ENCODE measurements around the gene APLNR. TPM values are rescaled to one million over a fixed set of nuclear protein-coding genes. Genes with fewer than 3 reads are reported as not detected.
"Not testable (repeated sequence)": the region's sequence is repeated elsewhere in the genome, so short reads cannot be mapped to it uniquely, and the experiment has no call there.

Gene APLNR
- polyA plus RNA-seq (2011; rRNA removed), result 0.08 and 0.14 TPM in 2 replicates
- polyA plus RNA-seq (2012; cell fraction: cytosol; rRNA removed), result 0.05 and 0.10 TPM in 2 replicates
- 0.65 and 0.80 TPM in 2 replicates for polyA plus RNA-seq (2012; cell fraction: nucleus; rRNA removed)
- 0.08 to 0.09 TPM (median 0.08 TPM) in 3 replicates for polyA plus RNA-seq (2017; fragmentation: RNase III; extraction: RNeasy Plus Mini Kit Qiagen cat#74134 plus additional on column Dnase treatment)
- 0.12 and 0.24 TPM in 2 replicates for polyA minus RNA-seq (2011; rRNA and poly(A)+ RNA removed)

GRCh38 chr11:57237204-57237681, at the start of gene APLNR:
TSS of gene APLNR (minus strand) at chr11:57237250. CDS start at chr11:57237004, 246 bp downstream.
- WGBS (ENCODE audit: missing lambda C conversion rate), result 92% methylated on average over 6 of the region's 6 CpGs
- no peak within 1 kb of the TSS for H3K4me2 ChIP-seq
- DNase-seq (ENCODE audit: low read depth in 1 of 2, low spot score in 1 of 2), result no peak
- TF ChIP-seq CTCF (IDR thresholded peaks at IDR 0.05), result no peak
- TF ChIP-seq SREBF2 (IDR thresholded peaks at IDR 0.05), result no peak
- TF ChIP-seq EHF (CRISPR knock-in tag; IDR thresholded peaks at IDR 0.05), result no peak
- TF ChIP-seq HEYL (CRISPR knock-in tag; IDR thresholded peaks at IDR 0.05), result no peak
- TF ChIP-seq NR3C1 (IDR thresholded peaks at IDR 0.05), result no peak
- no peaks in the 10 kb centered on the region for H3K9me3 ChIP-seq
- ATAC-seq, result no peak
- CTCF ChIA-PET, result interaction anchor here (1.1 to 5.8 kb wide), 2 partner anchors 12 to 396 kb away, joined by 3 to 55 read pairs; no protein-coding TSS in a partner anchor
- no peak within 1 kb of the TSS for H3K4me3 ChIP-seq
- H3K27ac ChIP-seq, result 0 out of 6 replicates have a peak within 1 kb of the TSS, but pooled peaks of 1 of the 2 experiments have one; percentile 24
- POLR2A ChIA-PET, result no interaction called here
- peaks cover 15% of the 10 kb centered on the region; the same call in 2 of the 3 replicates for H3K4me1 ChIP-seq
- no peak for FAIRE-seq

- FAIRE-seq (no peak), ATAC-seq (no peak; a peak in 2 of 6 replicates), DNase-seq (ENCODE audit: low read depth in 1 of 2, low spot score in 1 of 2) (no peak)
- WGBS (ENCODE audit: missing lambda C conversion rate), result 82% methylated on average over 2 of the region's 2 CpGs
- Histone ChIP-seq H3K9me3 (no peaks in the 10 kb centered on the region), H3K27ac (no peak overlapping the region), H3K4me3 (no peak overlapping the region), H3K4me2 (no peak overlapping the region), H3K4me1 (peaks cover 9% of the 10 kb centered on the region; the same call in 2 of the 3 replicates)
- TF ChIP-seq EP300 (IDR thresholded peaks at IDR 0.05) (no peak), NR3C1 (IDR thresholded peaks at IDR 0.05) (no peak), RAD21 (conservative IDR thresholded peaks at IDR 0.05 in 1 of 2, IDR thresholded peaks at IDR 0.05 in 1 of 2) (no peak), REST (IDR thresholded peaks at IDR 0.05) (no peak), POLR2AphosphoS2 (conservative IDR thresholded peaks at IDR 0.05; ENCODE audit: low read length) (no peak), FOSB (CRISPR knock-in tag; IDR thresholded peaks at IDR 0.05) (no peak), HEYL (CRISPR knock-in tag; IDR thresholded peaks at IDR 0.05) (no peak), RCOR1 (IDR thresholded peaks at IDR 0.05; ENCODE audit: low read depth, low read length) (no peak), HOXB13 (CRISPR knock-in tag; IDR thresholded peaks at IDR 0.05; ENCODE audit: low read depth) (no peak), E2F6 (IDR thresholded peaks at IDR 0.05; ENCODE audit: borderline replicate concordance, low read depth) (no peak), ELK1 (IDR thresholded peaks at IDR 0.05; ENCODE audit: low read depth, low read length) (no peak), CBX8 (IDR thresholded peaks at IDR 0.05) (no peak), POLR2A (IDR thresholded peaks at IDR 0.05; ENCODE audit: low read length) (no peak)
- ChIA-PET CTCF (interaction anchor here (0.5 kb wide), 1 partner anchor 316 kb away, joined by 5 read pairs; no protein-coding TSS in a partner anchor), POLR2A (no interaction called here)
Observed at GRCh38 chr11:57283231-57283990, 46.4 kb upstream of the APLNR start.

GRCh38 chr11:57281546-57281945, 44.5 kb upstream of the APLNR start:
- H3K4me2 ChIP-seq; FAIRE-seq; H3K27ac ChIP-seq; H3K4me3 ChIP-seq; ATAC-seq; H3K9me3 ChIP-seq; POLR2A ChIA-PET; DNase-seq (ENCODE audit: low read depth in 1 of 2, low spot score in 1 of 2): not testable (repeated sequence)
- CTCF ChIA-PET, result interaction anchor here (0.9 to 2.4 kb wide), 2 partner anchors 11 to 32 kb away, joined by 3 to 15 read pairs; no protein-coding TSS in a partner anchor
- WGBS (ENCODE audit: missing lambda C conversion rate), result 80% methylated on average over 6 of the region's 6 CpGs
- peaks cover 22% of the 10 kb centered on the region for H3K4me1 ChIP-seq

All from A549 (cell line).